ENCODE measurements around the gene TMEM25.

TMEM25 gene

DNA sequence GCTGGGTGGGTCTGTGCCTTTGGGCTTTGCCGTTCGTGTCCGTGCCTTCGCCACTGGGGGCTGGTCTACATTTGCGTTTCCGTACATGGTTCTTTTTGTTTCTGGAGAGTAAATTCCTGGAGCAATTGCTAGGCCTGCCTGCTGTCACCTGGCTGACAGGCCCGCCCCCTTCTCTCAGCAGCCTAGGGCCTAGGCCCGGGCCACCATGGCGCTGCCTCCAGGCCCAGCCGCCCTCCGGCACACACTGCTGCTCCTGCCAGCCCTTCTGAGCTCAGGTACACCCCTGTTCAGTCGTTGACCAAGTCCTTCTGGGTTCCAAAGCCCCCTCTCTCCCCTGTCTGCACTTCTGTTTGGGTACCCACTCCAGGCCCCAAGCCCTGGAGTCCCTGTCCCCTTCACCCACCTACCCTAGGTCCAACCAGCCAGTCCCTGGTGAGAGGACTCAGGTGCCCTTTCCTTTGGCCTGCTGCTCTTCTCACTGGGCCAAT, 649 bp downstream of the TMEM25 start:
- no CpG with 5 or more reads among the region's 12 CpGs for WGBS, 2 donors (ENCODE audit: extremely low coverage in 2 of 2, insufficient read length in 2 of 2, insufficient replicate concordance in 1 of 2)
- H3K79me1 ChIP-seq (ENCODE audit: low read depth, low read length): peaks cover 4% of the 10 kb centered on the region

DNA sequence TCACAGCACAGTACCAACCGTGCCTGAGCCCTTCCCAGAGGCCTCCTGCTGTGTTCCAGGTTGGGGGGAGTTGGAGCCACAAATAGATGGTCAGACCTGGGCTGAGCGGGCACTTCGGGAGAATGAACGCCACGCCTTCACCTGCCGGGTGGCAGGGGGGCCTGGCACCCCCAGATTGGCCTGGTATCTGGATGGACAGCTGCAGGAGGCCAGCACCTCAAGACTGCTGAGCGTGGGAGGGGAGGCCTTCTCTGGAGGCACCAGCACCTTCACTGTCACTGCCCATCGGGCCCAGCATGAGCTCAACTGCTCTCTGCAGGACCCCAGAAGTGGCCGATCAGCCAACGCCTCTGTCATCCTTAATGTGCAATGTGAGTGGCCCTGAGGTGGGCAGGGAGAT, 1.1 kb downstream of the TMEM25 start:
- Histone ChIP-seq H3K4ac (ENCODE audit: low read length) (no peak overlapping the region), H3K23ac (ENCODE audit: low read depth, low read length, poor library complexity) (no peak overlapping the region), H2AK5ac (ENCODE audit: low read depth, low read length) (peak overlapping the region; percentile 46), H3K27me3 (ENCODE audit: control insufficient read depth in 3 of 3, insufficient read depth in 3 of 3, low read depth in 1 of 3, low read length in 3 of 3) (no peaks in the 10 kb centered on the region), H3K79me1 (ENCODE audit: low read depth, low read length) (peaks cover 4% of the 10 kb centered on the region), H3K4me2 (ENCODE audit: insufficient read depth, low read length, poor library complexity, severe bottlenecking) (peak overlapping the region; percentile 78), H2BK120ac (ENCODE audit: low read depth, low read length) (no peak overlapping the region), H2BK12ac (ENCODE audit: low read length) (no peak overlapping the region), H3K27ac (replicated peaks; ENCODE audit: low read length) (no peak overlapping the region), H2BK5ac (ENCODE audit: low read length) (peak overlapping the region; percentile 91), H3K9me3 (replicated peaks in 1 of 2; ENCODE audit: control insufficient read depth in 2 of 2, insufficient read depth in 1 of 2, low read depth in 1 of 2, low read length in 2 of 2) (no peaks in the 10 kb centered on the region), H3K14ac (ENCODE audit: low read length) (peak overlapping the region; percentile 48), H2BK15ac (ENCODE audit: low read length) (no peak overlapping the region), H3K4me3 (ENCODE audit: low read length in 2 of 2) (peak overlapping the region in 1 of 2 donors; percentile 83), H2AFZ (ENCODE audit: low read length) (no peak overlapping the region), H3K4me1 (ENCODE audit: control insufficient read depth in 2 of 2, insufficient read depth in 1 of 2, low read depth in 1 of 2, low read length in 2 of 2) (peaks cover 10 to 16% of the 10 kb centered on the region in 2 donors), H4K91ac (ENCODE audit: low read depth, low read length, poor library complexity) (no peak overlapping the region), H3K18ac (ENCODE audit: low read length) (no peak overlapping the region), H4K8ac (ENCODE audit: low read depth, low read length) (no peak overlapping the region), H3K9ac (ENCODE audit: low read depth, low read length, poor library complexity) (peak overlapping the region; percentile 80), H3K36me3 (replicated peaks in 1 of 2; ENCODE audit: control insufficient read depth in 2 of 2, insufficient read depth in 2 of 2, low read length in 2 of 2) (peaks cover 13 to 25% of the 10 kb centered on the region in 2 donors)
- WGBS, 2 donors (ENCODE audit: extremely low coverage in 2 of 2, insufficient read length in 2 of 2, insufficient replicate concordance in 1 of 2): no CpG with 5 or more reads among the region's 10 CpGs
- DNase-seq (ENCODE audit: low spot score): no peak

More for the DNA sequence above, 649 bp downstream of the TMEM25 start:
- H3K4me3 ChIP-seq (ENCODE audit: low read length in 2 of 2): peak overlapping the region; percentile 83 to 98
- peak overlapping the region; percentile 74 for H4K91ac ChIP-seq (ENCODE audit: low read depth, low read length, poor library complexity)
- peaks cover 10 to 16% of the 10 kb centered on the region in 2 donors for H3K4me1 ChIP-seq (ENCODE audit: control insufficient read depth in 2 of 2, insufficient read depth in 1 of 2, low read depth in 1 of 2, low read length in 2 of 2)
- peaks cover 13 to 30% of the 10 kb centered on the region in 2 donors for H3K36me3 ChIP-seq (replicated peaks in 1 of 2; ENCODE audit: control insufficient read depth in 2 of 2, insufficient read depth in 2 of 2, low read length in 2 of 2)
- H2AFZ ChIP-seq (ENCODE audit: low read length): peak overlapping the region; percentile 99
- no peaks in the 10 kb centered on the region for H3K9me3 ChIP-seq (replicated peaks in 1 of 2; ENCODE audit: control insufficient read depth in 2 of 2, insufficient read depth in 1 of 2, low read depth in 1 of 2, low read length in 2 of 2)
- H3K27me3 ChIP-seq (ENCODE audit: control insufficient read depth in 3 of 3, insufficient read depth in 3 of 3, low read depth in 1 of 3, low read length in 3 of 3): no peaks in the 10 kb centered on the region
- DNase-seq (ENCODE audit: low spot score): no peak
- H3K4ac ChIP-seq (ENCODE audit: low read length): no peak overlapping the region
- peak overlapping the region; percentile 78 for H3K4me2 ChIP-seq (ENCODE audit: insufficient read depth, low read length, poor library complexity, severe bottlenecking)
- H2BK120ac ChIP-seq (ENCODE audit: low read depth, low read length): no peak overlapping the region
- H3K14ac ChIP-seq (ENCODE audit: low read length): peak overlapping the region; percentile 97
- no peak overlapping the region for H4K8ac ChIP-seq (ENCODE audit: low read depth, low read length)
- no peak overlapping the region for H2BK12ac ChIP-seq (ENCODE audit: low read length)
- H3K23ac ChIP-seq (ENCODE audit: low read depth, low read length, poor library complexity): peak overlapping the region; percentile 90
- H3K18ac ChIP-seq (ENCODE audit: low read length): peak overlapping the region; percentile 92
- H3K9ac ChIP-seq (ENCODE audit: low read depth, low read length, poor library complexity): peak overlapping the region; percentile 98
- peak overlapping the region; percentile 42 for H3K27ac ChIP-seq (replicated peaks; ENCODE audit: low read length)
- peak overlapping the region; percentile 91 for H2BK5ac ChIP-seq (ENCODE audit: low read length)
- peak overlapping the region; percentile 38 for H2BK15ac ChIP-seq (ENCODE audit: low read length)
- peak overlapping the region; percentile 46 for H2AK5ac ChIP-seq (ENCODE audit: low read depth, low read length)

DNA sequence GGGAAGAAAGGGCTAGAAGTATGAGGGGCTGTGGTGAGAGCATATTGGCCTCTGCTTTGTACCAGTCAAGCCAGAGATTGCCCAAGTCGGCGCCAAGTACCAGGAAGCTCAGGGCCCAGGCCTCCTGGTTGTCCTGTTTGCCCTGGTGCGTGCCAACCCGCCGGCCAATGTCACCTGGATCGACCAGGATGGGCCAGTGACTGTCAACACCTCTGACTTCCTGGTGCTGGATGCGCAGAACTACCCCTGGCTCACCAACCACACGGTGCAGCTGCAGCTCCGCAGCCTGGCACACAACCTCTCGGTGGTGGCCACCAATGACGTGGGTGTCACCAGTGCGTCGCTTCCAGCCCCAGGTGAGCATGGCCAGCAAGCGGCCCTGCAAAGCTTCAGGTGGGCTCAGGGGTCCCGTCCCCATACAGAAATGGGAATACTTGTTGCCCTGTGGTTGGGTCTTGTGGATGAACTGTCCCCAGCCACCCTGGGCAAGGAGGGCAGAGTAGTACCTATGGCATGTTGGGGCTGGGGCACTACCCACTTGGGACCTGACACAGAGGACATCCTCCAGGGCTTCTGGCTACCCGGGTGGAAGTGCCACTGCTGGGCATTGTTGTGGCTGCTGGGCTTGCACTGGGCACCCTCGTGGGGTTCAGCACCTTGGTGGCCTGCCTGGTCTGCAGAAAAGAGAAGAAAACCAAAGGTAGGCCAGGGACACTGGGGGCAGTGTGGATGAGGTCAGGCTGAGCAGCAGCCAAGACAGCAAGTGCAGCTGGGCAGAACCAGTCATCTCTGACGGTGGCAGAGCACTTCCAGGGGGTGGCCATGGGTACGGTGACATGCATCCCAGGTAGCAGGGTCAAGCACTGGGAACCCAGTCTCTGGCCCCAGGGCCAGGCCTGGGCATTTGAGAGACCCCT, 2.1 kb downstream of the TMEM25 start:
- peak overlapping the region in 1 of 2 donors; percentile 6 for H3K4me3 ChIP-seq (ENCODE audit: low read length in 2 of 2)
- no peak overlapping the region for H2BK120ac ChIP-seq (ENCODE audit: low read depth, low read length)
- H3K79me1 ChIP-seq (ENCODE audit: low read depth, low read length): peaks cover 4% of the 10 kb centered on the region
- no CpG with 5 or more reads among the region's 19 CpGs for WGBS, 2 donors (ENCODE audit: extremely low coverage in 2 of 2, insufficient read length in 2 of 2, insufficient replicate concordance in 1 of 2)
- peak overlapping the region; percentile 2 for H3K9ac ChIP-seq (ENCODE audit: low read depth, low read length, poor library complexity)
- no peaks in the 10 kb centered on the region for H3K27me3 ChIP-seq (ENCODE audit: control insufficient read depth in 3 of 3, insufficient read depth in 3 of 3, low read depth in 1 of 3, low read length in 3 of 3)
- peaks cover 10 to 16% of the 10 kb centered on the region in 2 donors for H3K4me1 ChIP-seq (ENCODE audit: control insufficient read depth in 2 of 2, insufficient read depth in 1 of 2, low read depth in 1 of 2, low read length in 2 of 2)
- no peak overlapping the region for H3K18ac ChIP-seq (ENCODE audit: low read length)
- no peak overlapping the region for H3K27ac ChIP-seq (replicated peaks; ENCODE audit: low read length)
- H2AFZ ChIP-seq (ENCODE audit: low read length): no peak overlapping the region
- no peak overlapping the region for H2AK5ac ChIP-seq (ENCODE audit: low read depth, low read length)
- no peak overlapping the region for H4K8ac ChIP-seq (ENCODE audit: low read depth, low read length)
- H2BK12ac ChIP-seq (ENCODE audit: low read length): no peak overlapping the region
- H2BK15ac ChIP-seq (ENCODE audit: low read length): no peak overlapping the region
- no peak overlapping the region for H3K4me2 ChIP-seq (ENCODE audit: insufficient read depth, low read length, poor library complexity, severe bottlenecking)
- peaks cover 13 to 15% of the 10 kb centered on the region in 2 donors for H3K36me3 ChIP-seq (replicated peaks in 1 of 2; ENCODE audit: control insufficient read depth in 2 of 2, insufficient read depth in 2 of 2, low read length in 2 of 2)
- no peak overlapping the region for H3K4ac ChIP-seq (ENCODE audit: low read length)
- H3K14ac ChIP-seq (ENCODE audit: low read length): no peak overlapping the region
- DNase-seq (ENCODE audit: low spot score): no peak
- peak overlapping the region; percentile 69 for H2BK5ac ChIP-seq (ENCODE audit: low read length)
- no peak overlapping the region for H4K91ac ChIP-seq (ENCODE audit: low read depth, low read length, poor library complexity)
- H3K9me3 ChIP-seq (replicated peaks in 1 of 2; ENCODE audit: control insufficient read depth in 2 of 2, insufficient read depth in 1 of 2, low read depth in 1 of 2, low read length in 2 of 2): no peaks in the 10 kb centered on the region
- no peak overlapping the region for H3K23ac ChIP-seq (ENCODE audit: low read depth, low read length, poor library complexity)
